Smooth muscle cell (in vitro differentiated cells): ENCODE measurements around the gene COL15A1. TPM values are rescaled to one million over a fixed set of nuclear protein-coding genes. Genes with fewer than 3 reads are reported as not detected.
A peak's percentile ranks its signal among the peaks of the same experiment; 100 is the strongest.

Experiments
- DNase-seq: peaks from one replicate; lab custom pipeline; 2025; ENCODE audit not compliant: unreplicated experiment; lab: John Stamatoyannopoulos, UW
- H2AFZ ChIP-seq: fragments of 200-600 bp; sonication (generic); 2 replicates; pipeline ENCODE4 v1.6.0; 2016; ENCODE audit warnings: antibody characterized with exemption, low read depth, mild to moderate bottlenecking
- H3F3A ChIP-seq: fragments of 200-600 bp; sonication (generic); 2 replicates; pipeline ENCODE4 v1.6.0; 2017; ENCODE audit warnings: antibody characterized with exemption, low read depth
- H3K27ac ChIP-seq: fragments of 200-600 bp; sonication (generic); 2 replicates; pipeline ENCODE4 v1.5.1; 2016; ENCODE audit warnings: low read depth, mild to moderate bottlenecking
- H3K27me3 ChIP-seq: fragments of 200-600 bp; sonication (generic); 2 replicates; pipeline ENCODE4 v1.6.1; 2016; ENCODE audit warnings: low read depth, mild to moderate bottlenecking
- H3K36me3 ChIP-seq: fragments of 200-600 bp; sonication (generic); 2 replicates; pipeline ENCODE4 v1.5.1; 2016; ENCODE audit warnings: low read depth
- H3K4me1 ChIP-seq: fragments of 200-600 bp; sonication (generic); 2 replicates; pipeline ENCODE4 v1.5.1; 2016; ENCODE audit warnings: low read depth
- H3K4me2 ChIP-seq: fragments of 200-600 bp; sonication (generic); 2 replicates; pipeline ENCODE4 v1.6.0; 2016; ENCODE audit warnings: mild to moderate bottlenecking
- H3K4me3 ChIP-seq: fragments of 200-600 bp; sonication (generic); 2 replicates; pipeline ENCODE4 v1.5.1; 2016; ENCODE audit warnings: mild to moderate bottlenecking
- H3K79me2 ChIP-seq: fragments of 200-600 bp; sonication (generic); 2 replicates; pipeline ENCODE4 v1.6.0; 2016; ENCODE audit warnings: low read depth, mild to moderate bottlenecking
- H3K9ac ChIP-seq: fragments of 200-600 bp; sonication (generic); 2 replicates; pipeline ENCODE4 v1.6.0; 2016; ENCODE audit warnings: low read depth
- H3K9me3 ChIP-seq: fragments of 200-600 bp; sonication (generic); replicated peaks from 2 replicates; pipeline ENCODE4 v1.5.1; 2016; ENCODE audit warnings: low read depth
- H4K20me1 ChIP-seq: fragments of 200-600 bp; sonication (generic); 2 replicates; pipeline ENCODE4 v1.6.0; 2016; ENCODE audit warnings: low read depth
- CTCF ChIP-seq: fragments of 200-600 bp; sonication (generic); IDR thresholded peaks from 2 replicates; pipeline ENCODE4 v1.5.1; 2017; ENCODE audit warnings: borderline replicate concordance, mild to moderate bottlenecking, antibody characterized with exemption; ENCODE audit not compliant: insufficient read depth, poor library complexity, severe bottlenecking
- WGBS: methylation state at CpG from one replicate; pipeline ENCODE4 v1.1.7; 2016; ENCODE audit warnings: low lambda C conversion rate; 5-methylcytosine and 5-hydroxymethylcytosine counted together
- polyA plus RNA-seq: library from polyadenylated mRNA; unstranded; fragments of >200 nt; fragmentation: Nextera tagmentation; extraction: Ambion mirVana; gene quantifications from 2 replicates; pipeline ENCODE4 v1.2.1, GENCODE V29; 2016
- total RNA-seq: library from RNA; depleted of rRNA; stranded (reverse); fragments of >200 nt; gene quantifications from 2 replicates; pipeline ENCODE4 v1.2.3, GENCODE V29; 2014

COL15A1 gene
- total and polyA plus RNA-seq, 2 experiments from 2014 or later = 222 to 293 TPM

GRCh38 chr9:98975838-98976237, 32.1 kb downstream of the COL15A1 start:
- 86% methylated on average over 3 of the region's 3 CpGs for WGBS
- no peak overlapping the region for H3K27ac ChIP-seq
- H3K4me1 ChIP-seq = peaks cover 31% of the 10 kb centered on the region
- no peaks in the 10 kb centered on the region for H3K27me3 ChIP-seq
- H3K79me2 ChIP-seq = peaks cover 78% of the 10 kb centered on the region
- no peak for DNase-seq
- H2AFZ ChIP-seq = no peak overlapping the region
- no peak overlapping the region for H3K4me2 ChIP-seq
- no peak overlapping the region for H3K4me3 ChIP-seq
- H3F3A ChIP-seq = peaks cover 10% of the 10 kb centered on the region
- no peak overlapping the region for H3K9ac ChIP-seq
- no peaks in the 10 kb centered on the region for H3K36me3 ChIP-seq
- no peaks in the 10 kb centered on the region for H3K9me3 ChIP-seq
- no peaks in the 10 kb centered on the region for H4K20me1 ChIP-seq
- TF ChIP-seq CTCF = no peak

DNA sequence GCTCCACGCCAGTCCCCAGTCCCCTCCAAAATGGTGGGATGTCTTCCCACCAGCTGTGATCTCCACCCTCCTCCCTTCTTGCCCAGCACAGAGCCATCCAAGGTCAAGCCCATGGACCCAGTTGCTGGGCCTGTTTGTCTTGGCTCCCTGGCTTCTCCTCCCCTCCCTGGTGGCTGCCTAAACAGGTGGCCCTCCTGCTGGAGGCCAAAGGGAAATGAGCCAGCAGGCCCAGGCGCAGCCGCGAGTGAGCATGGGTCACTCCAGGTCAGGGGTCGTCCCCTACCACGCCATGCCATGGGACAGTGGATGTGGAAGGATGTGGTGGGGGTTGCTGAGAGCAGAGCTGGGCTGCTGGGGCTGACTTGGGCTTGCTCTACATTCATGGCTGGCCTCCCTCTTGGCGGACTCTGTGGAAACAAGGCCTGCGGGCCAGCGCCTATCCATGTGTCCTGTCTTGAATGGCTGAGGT, 33.6 kb downstream of the COL15A1 start:
- H3K9me3 ChIP-seq = no peaks in the 10 kb centered on the region
- H3K27ac ChIP-seq = peak overlapping the region; percentile 81
- no peak overlapping the region for H2AFZ ChIP-seq
- H3K27me3 ChIP-seq = no peaks in the 10 kb centered on the region
- H3K79me2 ChIP-seq = peaks cover 90% of the 10 kb centered on the region
- H3K9ac ChIP-seq = no peak overlapping the region
- no peak overlapping the region for H3K4me3 ChIP-seq
- H3F3A ChIP-seq = peaks cover 10% of the 10 kb centered on the region
- WGBS = 97% methylated on average over 9 of the region's 9 CpGs
- peaks cover 26% of the 10 kb centered on the region for H3K4me1 ChIP-seq
- H3K36me3 ChIP-seq = no peaks in the 10 kb centered on the region
- H4K20me1 ChIP-seq = no peaks in the 10 kb centered on the region
- no peak for TF ChIP-seq CTCF
- no peak for DNase-seq
- H3K4me2 ChIP-seq = no peak overlapping the region

DNA sequence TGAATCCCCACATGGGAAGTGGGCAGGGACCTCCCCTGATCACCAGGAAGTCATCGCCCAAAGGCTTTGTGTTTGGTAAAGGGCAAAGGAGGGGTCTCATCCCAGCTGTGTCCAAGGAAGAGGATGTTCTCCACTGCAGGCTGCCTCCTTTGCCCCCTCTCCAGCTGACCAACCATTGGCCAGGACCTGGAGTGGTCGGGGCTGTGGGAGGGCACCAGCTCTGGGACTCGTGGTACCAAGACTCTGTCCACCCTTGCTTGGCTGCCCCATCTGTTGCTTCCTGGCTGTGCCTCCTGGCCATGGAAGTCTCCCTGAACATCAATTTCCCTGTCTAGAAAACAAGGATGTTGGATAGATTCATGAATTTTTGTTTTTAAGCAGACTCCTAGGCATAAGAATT, 34.1 kb downstream of the COL15A1 start:
- H3K27me3 ChIP-seq = no peaks in the 10 kb centered on the region
- peaks cover 12% of the 10 kb centered on the region for H3F3A ChIP-seq
- peak overlapping the region; percentile 25 for H3K9ac ChIP-seq
- H4K20me1 ChIP-seq = no peaks in the 10 kb centered on the region
- H3K36me3 ChIP-seq = no peaks in the 10 kb centered on the region
- TF ChIP-seq CTCF = no peak
- peak overlapping the region; percentile 81 for H3K27ac ChIP-seq
- H3K4me1 ChIP-seq = peaks cover 26% of the 10 kb centered on the region
- H3K4me3 ChIP-seq = no peak overlapping the region
- no peak overlapping the region for H2AFZ ChIP-seq
- H3K4me2 ChIP-seq = peak overlapping the region; percentile 70
- DNase-seq = no peak
- H3K79me2 ChIP-seq = peaks cover 90% of the 10 kb centered on the region
- 92% methylated on average over 3 of the region's 3 CpGs for WGBS
- no peaks in the 10 kb centered on the region for H3K9me3 ChIP-seq

- Histone ChIP-seq H3K9ac (peak overlapping the region; percentile 25), H3K79me2 (peaks cover 86% of the 10 kb centered on the region), H4K20me1 (no peaks in the 10 kb centered on the region), H3K4me3 (no peak overlapping the region), H3F3A (peaks cover 16% of the 10 kb centered on the region), H3K4me1 (peaks cover 26% of the 10 kb centered on the region), H3K36me3 (no peaks in the 10 kb centered on the region), H2AFZ (no peak overlapping the region), H3K27ac (peak overlapping the region; percentile 81), H3K9me3 (no peaks in the 10 kb centered on the region), H3K4me2 (peak overlapping the region; percentile 70), H3K27me3 (no peaks in the 10 kb centered on the region)
- DNase-seq = no peak
- no peak for TF ChIP-seq CTCF
- WGBS = 20% methylated on average over 5 of the region's 5 CpGs
These were observed 34.5 kb downstream of the COL15A1 start for GRCh38 chr9:98978231-98978681.
